Chondrocyte (in vitro differentiated cells): ENCODE measurements around the gene NPIPB4. TPM values are rescaled to one million over a fixed set of nuclear protein-coding genes. Genes with fewer than 3 reads are reported as not detected.
"Not testable (repeated sequence)": the region's sequence is repeated elsewhere in the genome, so short reads cannot be mapped to it uniquely, and the experiment has no call there.

Source experiments
- DNase-seq: peaks from one replicate; pipeline ENCODE4 v3.0.0; 2021; ENCODE audit warnings: mixed read lengths, low spot score
- H3K27ac Mint-ChIP-seq: one replicate; pipeline ENCODE4 v1.8.0; 2021; ENCODE audit warnings: mild to moderate bottlenecking, moderate library complexity, mixed read lengths; ENCODE audit not compliant: unreplicated experiment
- H3K27me3 Mint-ChIP-seq: 2 replicates; pipeline ENCODE4 v1.8.0; 2021; ENCODE audit warnings: low read depth, mixed read lengths
- H3K36me3 Mint-ChIP-seq: 2 replicates; pipeline ENCODE4 v1.8.0; 2021; ENCODE audit warnings: low read depth, mixed read lengths
- H3K4me1 Mint-ChIP-seq: 2 replicates; pipeline ENCODE4 v1.8.0; 2021; ENCODE audit warnings: low read depth, mild to moderate bottlenecking, mixed read lengths
- H3K4me3 Mint-ChIP-seq: one replicate; pipeline ENCODE4 v1.8.0; 2021; ENCODE audit warnings: mild to moderate bottlenecking, moderate library complexity, mixed read lengths; ENCODE audit not compliant: unreplicated experiment
- H3K9me3 Mint-ChIP-seq: 2 replicates; pipeline ENCODE4 v1.8.0; 2021; ENCODE audit warnings: low read depth, mixed read lengths
- CTCF ChIP-seq: fragments of 200-600 bp; sonication (generic); IDR thresholded peaks from 2 replicates; pipeline ENCODE4 v1.5.0; 2021; ENCODE audit warnings: antibody characterized with exemption, mild to moderate bottlenecking, moderate library complexity
- total RNA-seq: library from RNA; stranded (reverse); gene quantifications from 3 replicates; pipeline ENCODE4 v1.2.1, GENCODE V29; 2021

The NPIPB4 gene
- total RNA-seq, 1 donor from 2014 or later: 78.5 TPM

GRCh38 chr16:21820028-21820907 is 37.3 kb downstream of the NPIPB4 start:
- Mint-ChIP-seq H3K27ac (peak overlapping the region; percentile 88), H3K4me1 (peaks cover 12% of the 10 kb centered on the region), H3K4me3 (peak overlapping the region; percentile 80)
- H3K36me3 Mint-ChIP-seq, H3K27me3 Mint-ChIP-seq, H3K9me3 Mint-ChIP-seq, DNase-seq: not testable (repeated sequence)

GRCh38 chr16:21819617-21820016 is 37.9 kb downstream of the NPIPB4 start:
- Mint-ChIP-seq H3K4me3 (peak overlapping the region; percentile 80), H3K4me1 (peaks cover 12% of the 10 kb centered on the region)
- H3K36me3 Mint-ChIP-seq, H3K27ac Mint-ChIP-seq, H3K27me3 Mint-ChIP-seq, DNase-seq, H3K9me3 Mint-ChIP-seq: not testable (repeated sequence)

- H3K4me1 Mint-ChIP-seq: peaks cover 12% of the 10 kb centered on the region
- H3K27me3 Mint-ChIP-seq, H3K27ac Mint-ChIP-seq, DNase-seq, H3K4me3 Mint-ChIP-seq, H3K36me3 Mint-ChIP-seq, H3K9me3 Mint-ChIP-seq: not testable (repeated sequence)
Measured at GRCh38 chr16:21817012-21817411, 40.5 kb downstream of the NPIPB4 start.

GRCh38 chr16:21815694-21816093 is 41.9 kb downstream of the NPIPB4 start:
- not testable (repeated sequence) for H3K9me3 Mint-ChIP-seq, H3K27me3 Mint-ChIP-seq, H3K27ac Mint-ChIP-seq, DNase-seq, H3K36me3 Mint-ChIP-seq, H3K4me3 Mint-ChIP-seq
- peaks cover 11% of the 10 kb centered on the region for H3K4me1 Mint-ChIP-seq

- H3K27ac Mint-ChIP-seq, H3K4me3 Mint-ChIP-seq, H3K36me3 Mint-ChIP-seq, H3K4me1 Mint-ChIP-seq, H3K9me3 Mint-ChIP-seq, H3K27me3 Mint-ChIP-seq, DNase-seq: not testable (repeated sequence)
Measured at GRCh38 chr16:21802375-21802663, 55.2 kb downstream of the NPIPB4 start.

- not testable (repeated sequence) for H3K4me3 Mint-ChIP-seq, H3K27me3 Mint-ChIP-seq
Measured at GRCh38 chr16:21801538-21802374, 55.8 kb downstream of the NPIPB4 start.

GRCh38 chr16:21798601-21799000 is 59.0 kb downstream of the NPIPB4 start:
- not testable (repeated sequence) for H3K4me3 Mint-ChIP-seq, H3K9me3 Mint-ChIP-seq, H3K4me1 Mint-ChIP-seq, DNase-seq, H3K27me3 Mint-ChIP-seq, H3K36me3 Mint-ChIP-seq, H3K27ac Mint-ChIP-seq

More at GRCh38 chr16:21801538-21802374, 55.8 kb downstream of the NPIPB4 start:
- H3K9me3 Mint-ChIP-seq, H3K4me1 Mint-ChIP-seq, DNase-seq, H3K27ac Mint-ChIP-seq, H3K36me3 Mint-ChIP-seq: not testable (repeated sequence)
- TF ChIP-seq CTCF: peak; percentile 80

- H3K36me3 Mint-ChIP-seq, H3K4me3 Mint-ChIP-seq, DNase-seq, H3K4me1 Mint-ChIP-seq, H3K27me3 Mint-ChIP-seq, H3K27ac Mint-ChIP-seq, H3K9me3 Mint-ChIP-seq: not testable (repeated sequence)
Measured at GRCh38 chr16:21793310-21793709, 64.2 kb downstream of the NPIPB4 start.

- not testable (repeated sequence) for H3K27ac Mint-ChIP-seq, DNase-seq, H3K27me3 Mint-ChIP-seq, H3K36me3 Mint-ChIP-seq, H3K9me3 Mint-ChIP-seq, H3K4me1 Mint-ChIP-seq, H3K4me3 Mint-ChIP-seq
Measured at GRCh38 chr16:21790506-21790905, 67.0 kb downstream of the NPIPB4 start.
